Activated T-helper 17 cell treated with anti-CD3 and anti-CD28 coated beads, Interleukin-2, amount 50 U/mL, for 72 hours (primary cell): Measurements from ENCODE around the gene BCAS1. TPM values are rescaled to one million over a fixed set of nuclear protein-coding genes. Genes with fewer than 3 reads are reported as not detected.

Experiments used
- ATAC-seq: fragments of 150-1000 bp; cut with Tn5 transposase; replicated peaks from 2 replicates; pipeline ENCODE4 v1.10.0; 2021; ENCODE audit warnings: mild to moderate bottlenecking, moderate library complexity
- H3K27ac Mint-ChIP-seq: one replicate; pipeline ENCODE4 v1.8.0; 2022; ENCODE audit warnings: mixed read lengths
- H3K27me3 Mint-ChIP-seq: one replicate; pipeline ENCODE4 v1.8.0; 2022; ENCODE audit warnings: mixed read lengths
- H3K36me3 Mint-ChIP-seq: one replicate; pipeline ENCODE4 v1.8.0; 2022; ENCODE audit warnings: low read depth, mild to moderate bottlenecking, mixed read lengths
- H3K4me1 Mint-ChIP-seq: one replicate; pipeline ENCODE4 v1.8.0; 2022; ENCODE audit warnings: mixed read lengths
- H3K4me3 Mint-ChIP-seq: one replicate; pipeline ENCODE4 v1.8.0; 2022; ENCODE audit warnings: mild to moderate bottlenecking, mixed read lengths
- H3K9me3 Mint-ChIP-seq: one replicate; pipeline ENCODE4 v1.8.0; 2022; ENCODE audit warnings: mixed read lengths
- total RNA-seq, 2 donors: library from RNA; stranded (reverse); gene quantifications; one replicate each; pipeline ENCODE4 v1.2.3, GENCODE V29; 2022

Gene BCAS1, protein sequence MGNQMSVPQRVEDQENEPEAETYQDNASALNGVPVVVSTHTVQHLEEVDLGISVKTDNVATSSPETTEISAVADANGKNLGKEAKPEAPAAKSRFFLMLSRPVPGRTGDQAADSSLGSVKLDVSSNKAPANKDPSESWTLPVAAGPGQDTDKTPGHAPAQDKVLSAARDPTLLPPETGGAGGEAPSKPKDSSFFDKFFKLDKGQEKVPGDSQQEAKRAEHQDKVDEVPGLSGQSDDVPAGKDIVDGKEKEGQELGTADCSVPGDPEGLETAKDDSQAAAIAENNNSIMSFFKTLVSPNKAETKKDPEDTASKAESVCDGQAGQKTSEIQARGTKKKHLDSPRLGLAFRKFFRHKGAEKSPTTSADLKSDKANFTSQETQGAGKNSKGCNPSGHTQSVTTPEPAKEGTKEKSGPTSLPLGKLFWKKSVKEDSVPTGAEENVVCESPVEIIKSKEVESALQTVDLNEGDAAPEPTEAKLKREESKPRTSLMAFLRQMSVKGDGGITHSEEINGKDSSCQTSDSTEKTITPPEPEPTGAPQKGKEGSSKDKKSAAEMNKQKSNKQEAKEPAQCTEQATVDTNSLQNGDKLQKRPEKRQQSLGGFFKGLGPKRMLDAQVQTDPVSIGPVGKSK
- total RNA-seq, result under 1 TPM in 1 of 2 donors, not detected in 1; 0.11 TPM

DNA sequence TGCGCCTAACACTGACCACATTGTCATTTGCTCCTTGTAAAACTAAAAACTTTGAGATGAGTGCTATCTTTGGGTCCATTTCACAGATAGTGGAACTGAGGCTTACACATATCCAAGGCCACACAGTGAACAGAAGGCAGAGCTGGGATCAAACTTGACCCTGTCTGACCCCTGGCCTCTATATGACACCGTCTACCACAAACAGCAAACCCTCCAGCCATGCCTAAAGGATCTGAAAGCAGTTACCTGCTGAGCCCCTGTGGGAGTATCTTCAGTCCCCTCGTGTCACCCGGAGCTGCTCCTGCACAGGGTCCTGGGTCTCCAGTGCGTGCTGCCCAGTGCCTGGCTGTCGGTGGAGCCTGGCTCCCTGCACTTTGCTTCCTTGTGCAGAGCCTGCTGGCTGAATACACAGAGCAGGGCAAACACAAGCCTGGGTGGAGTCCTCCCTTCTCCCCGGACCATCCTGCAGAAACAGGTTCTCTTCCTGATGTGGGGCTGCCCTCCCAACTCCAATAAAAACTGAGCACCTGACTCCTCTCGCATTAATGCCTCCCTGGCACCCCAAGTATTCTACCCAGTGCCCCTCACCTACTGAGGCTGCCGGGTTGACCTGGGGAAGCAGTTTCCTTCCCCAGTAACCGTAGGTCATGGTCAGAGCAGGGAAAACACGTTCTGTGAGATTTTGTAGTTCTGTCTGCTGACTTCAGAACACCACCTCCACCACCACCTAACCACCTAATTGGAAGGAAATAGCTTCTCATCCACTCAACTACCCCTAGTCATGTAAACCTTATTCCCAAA is at the start of gene BCAS1:
TSS of gene BCAS1 (minus strand) at position 408 of the 801 bp plus-strand sequence. CDS start 11,876 bp downstream, outside the sequence.
- Mint-ChIP-seq H3K9me3 (no peaks in the 10 kb centered on the region), H3K4me1 (no peaks in the 10 kb centered on the region), H3K27ac (no peak within 1 kb of the TSS), H3K4me3 (no peak within 1 kb of the TSS), H3K27me3 (peaks cover 6% of the 10 kb centered on the region), H3K36me3 (no peaks in the 10 kb centered on the region)
- ATAC-seq, result no peak

- no peak for ATAC-seq
These were observed 49.4 kb upstream of the BCAS1 start for GRCh38 chr20:54119744-54120143.

GRCh38 chr20:54118220-54119001 is 48.0 kb upstream of the BCAS1 start:
- H3K9me3 Mint-ChIP-seq, result no peaks in the 10 kb centered on the region
- peaks cover 6% of the 10 kb centered on the region for H3K27me3 Mint-ChIP-seq
- H3K36me3 Mint-ChIP-seq, result no peaks in the 10 kb centered on the region
- no peak overlapping the region for H3K27ac Mint-ChIP-seq
- no peaks in the 10 kb centered on the region for H3K4me1 Mint-ChIP-seq
- ATAC-seq, result no peak
- no peak overlapping the region for H3K4me3 Mint-ChIP-seq

More at GRCh38 chr20:54119744-54120143, 49.4 kb upstream of the BCAS1 start:
- Mint-ChIP-seq H3K27me3 (no peaks in the 10 kb centered on the region), H3K27ac (no peak overlapping the region), H3K36me3 (no peaks in the 10 kb centered on the region), H3K9me3 (no peaks in the 10 kb centered on the region), H3K4me3 (no peak overlapping the region), H3K4me1 (no peaks in the 10 kb centered on the region)

DNA sequence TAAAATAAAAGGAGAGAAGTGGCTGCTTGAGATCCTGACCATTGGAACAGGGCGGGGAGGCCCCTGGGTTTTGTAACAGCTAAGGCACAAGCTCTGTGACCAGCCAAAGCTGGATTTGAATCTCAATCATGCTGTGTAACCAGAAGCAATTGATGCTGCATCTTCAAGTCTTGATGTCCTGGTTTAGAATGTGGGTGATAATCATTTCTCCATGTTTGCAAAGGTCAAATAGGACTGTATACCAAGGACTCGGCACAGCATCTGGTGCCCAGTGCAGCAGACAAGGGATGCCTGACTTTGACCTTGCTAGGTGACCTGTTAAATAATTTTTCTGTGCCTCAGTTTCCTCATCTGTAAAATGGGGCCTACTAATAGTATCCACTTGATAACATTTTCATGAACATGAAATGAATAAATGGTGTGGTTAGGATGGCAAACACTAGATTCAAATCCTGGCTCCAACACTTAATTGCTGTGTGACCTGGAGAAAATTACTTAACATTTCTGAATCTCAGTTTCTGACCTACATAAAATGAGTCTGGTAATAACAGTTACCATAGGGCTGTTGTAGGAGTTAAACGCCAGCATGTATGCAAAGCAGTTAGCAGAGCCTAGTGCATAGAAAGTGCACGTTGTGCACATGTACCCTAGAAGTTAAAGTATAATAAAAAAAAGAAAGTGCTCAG is 46.3 kb upstream of the BCAS1 start:
- H3K4me3 Mint-ChIP-seq, result no peak overlapping the region
- H3K36me3 Mint-ChIP-seq, result no peaks in the 10 kb centered on the region
- no peak for ATAC-seq
- H3K4me1 Mint-ChIP-seq, result no peaks in the 10 kb centered on the region
- peaks cover 9% of the 10 kb centered on the region for H3K27me3 Mint-ChIP-seq
- no peak overlapping the region for H3K27ac Mint-ChIP-seq
- no peaks in the 10 kb centered on the region for H3K9me3 Mint-ChIP-seq

- H3K27ac Mint-ChIP-seq, result no peak overlapping the region
These were observed 44.9 kb upstream of the BCAS1 start for GRCh38 chr20:54115172-54115854.

GRCh38 chr20:54114109-54114508 is 43.7 kb upstream of the BCAS1 start:
- no peak for ATAC-seq
- H3K4me3 Mint-ChIP-seq, result no peak overlapping the region
- H3K27ac Mint-ChIP-seq, result no peak overlapping the region
- no peaks in the 10 kb centered on the region for H3K9me3 Mint-ChIP-seq
- H3K4me1 Mint-ChIP-seq, result no peaks in the 10 kb centered on the region
- H3K36me3 Mint-ChIP-seq, result no peaks in the 10 kb centered on the region
- H3K27me3 Mint-ChIP-seq, result peaks cover 19% of the 10 kb centered on the region

More at GRCh38 chr20:54115172-54115854, 44.9 kb upstream of the BCAS1 start:
- no peak for ATAC-seq
- Mint-ChIP-seq H3K9me3 (no peaks in the 10 kb centered on the region), H3K27me3 (peaks cover 15% of the 10 kb centered on the region), H3K36me3 (no peaks in the 10 kb centered on the region), H3K4me3 (no peak overlapping the region), H3K4me1 (no peaks in the 10 kb centered on the region)

DNA sequence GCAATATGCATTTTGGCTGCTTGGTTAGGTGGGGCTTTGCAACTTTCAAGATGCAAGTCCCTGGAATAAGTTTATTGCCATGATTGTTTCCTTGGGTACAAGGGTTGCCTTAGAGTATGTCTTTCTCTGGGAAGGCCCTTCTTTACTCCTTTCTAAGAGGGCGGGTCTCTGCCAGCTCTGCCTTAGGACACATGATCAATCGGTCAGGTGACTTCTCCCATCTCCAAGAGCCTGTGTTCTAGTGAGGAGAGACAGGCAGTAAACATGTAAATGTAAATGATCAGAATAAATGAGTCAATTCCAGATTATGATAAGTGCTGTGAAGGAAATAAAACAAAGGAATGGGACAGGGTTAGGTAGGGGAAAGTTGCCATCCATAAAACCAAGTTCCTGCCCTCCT is 43.2 kb upstream of the BCAS1 start:
- H3K4me3 Mint-ChIP-seq, result no peak overlapping the region
- ATAC-seq, result no peak
- no peaks in the 10 kb centered on the region for H3K36me3 Mint-ChIP-seq
- H3K27ac Mint-ChIP-seq, result no peak overlapping the region
- H3K9me3 Mint-ChIP-seq, result no peaks in the 10 kb centered on the region
- H3K27me3 Mint-ChIP-seq, result peaks cover 19% of the 10 kb centered on the region
- H3K4me1 Mint-ChIP-seq, result no peaks in the 10 kb centered on the region

DNA sequence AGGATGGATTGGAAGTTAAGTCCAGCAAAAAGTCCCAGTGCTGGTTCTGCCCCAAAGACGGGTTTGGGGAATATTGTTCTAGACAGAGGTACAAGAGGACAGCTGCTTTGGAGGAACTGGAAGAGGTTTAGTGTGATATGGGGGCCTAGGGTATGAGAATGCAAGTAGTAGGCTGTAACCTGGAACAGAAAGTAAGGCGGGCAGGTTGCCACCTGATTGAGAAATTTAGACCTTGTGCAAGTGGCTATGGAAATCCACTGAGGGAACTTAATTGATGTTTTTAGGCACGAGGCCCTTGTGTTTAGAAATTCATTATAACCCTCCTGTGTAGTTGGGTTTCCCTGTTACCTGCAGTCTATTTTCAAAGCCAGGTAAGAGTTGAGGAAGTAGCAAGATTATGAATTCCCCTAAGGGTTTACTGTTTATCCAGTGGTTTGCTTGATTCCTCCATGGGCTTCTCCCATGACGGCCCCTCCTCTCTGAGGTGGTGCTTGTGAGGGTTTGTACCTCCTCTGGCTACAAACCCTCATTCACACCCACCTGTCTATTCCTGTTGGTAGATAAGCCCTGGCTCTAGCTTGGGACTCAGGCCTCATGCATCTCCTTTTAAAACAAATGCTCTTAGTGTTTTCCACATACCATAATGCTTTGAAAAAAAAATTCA is 42.0 kb upstream of the BCAS1 start:
- Mint-ChIP-seq H3K27ac (no peak overlapping the region), H3K27me3 (peaks cover 19% of the 10 kb centered on the region), H3K9me3 (no peaks in the 10 kb centered on the region), H3K4me1 (no peaks in the 10 kb centered on the region), H3K36me3 (no peaks in the 10 kb centered on the region), H3K4me3 (no peak overlapping the region)
- no peak for ATAC-seq

GRCh38 chr20:54111460-54111859 is 41.1 kb upstream of the BCAS1 start:
- H3K9me3 Mint-ChIP-seq, result no peaks in the 10 kb centered on the region
- H3K27me3 Mint-ChIP-seq, result peaks cover 19% of the 10 kb centered on the region
- H3K4me1 Mint-ChIP-seq, result no peaks in the 10 kb centered on the region
- H3K36me3 Mint-ChIP-seq, result no peaks in the 10 kb centered on the region
- H3K4me3 Mint-ChIP-seq, result no peak overlapping the region
- ATAC-seq, result no peak
- no peak overlapping the region for H3K27ac Mint-ChIP-seq

DNA sequence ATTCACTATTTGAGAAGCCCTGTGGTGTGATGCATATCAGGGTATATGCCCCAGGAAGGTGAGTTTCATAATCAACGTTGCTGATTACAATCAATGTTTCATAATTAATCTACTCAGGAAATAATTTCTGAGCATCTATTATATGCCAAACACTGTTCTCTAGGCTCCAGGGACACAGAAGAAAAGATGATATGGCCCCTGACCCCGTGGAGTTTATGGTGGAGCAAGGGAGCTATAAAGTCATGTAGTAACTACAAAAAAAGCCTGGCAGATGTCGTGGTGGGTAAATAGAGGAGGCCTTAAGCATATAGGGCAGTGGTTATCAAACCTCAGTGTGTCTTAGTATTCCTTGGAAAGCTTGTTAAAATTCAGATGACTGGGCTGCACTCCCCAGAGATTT is 40.1 kb upstream of the BCAS1 start:
- Mint-ChIP-seq H3K4me1 (no peaks in the 10 kb centered on the region), H3K27ac (no peak overlapping the region), H3K27me3 (peaks cover 22% of the 10 kb centered on the region), H3K36me3 (no peaks in the 10 kb centered on the region), H3K9me3 (no peaks in the 10 kb centered on the region), H3K4me3 (no peak overlapping the region)
- no peak for ATAC-seq

GRCh38 chr20:54110041-54110440 is 39.6 kb upstream of the BCAS1 start:
- no peaks in the 10 kb centered on the region for H3K36me3 Mint-ChIP-seq
- peaks cover 24% of the 10 kb centered on the region for H3K27me3 Mint-ChIP-seq
- no peaks in the 10 kb centered on the region for H3K4me1 Mint-ChIP-seq
- H3K4me3 Mint-ChIP-seq, result no peak overlapping the region
- no peak overlapping the region for H3K27ac Mint-ChIP-seq
- H3K9me3 Mint-ChIP-seq, result no peaks in the 10 kb centered on the region
- ATAC-seq, result no peak

DNA sequence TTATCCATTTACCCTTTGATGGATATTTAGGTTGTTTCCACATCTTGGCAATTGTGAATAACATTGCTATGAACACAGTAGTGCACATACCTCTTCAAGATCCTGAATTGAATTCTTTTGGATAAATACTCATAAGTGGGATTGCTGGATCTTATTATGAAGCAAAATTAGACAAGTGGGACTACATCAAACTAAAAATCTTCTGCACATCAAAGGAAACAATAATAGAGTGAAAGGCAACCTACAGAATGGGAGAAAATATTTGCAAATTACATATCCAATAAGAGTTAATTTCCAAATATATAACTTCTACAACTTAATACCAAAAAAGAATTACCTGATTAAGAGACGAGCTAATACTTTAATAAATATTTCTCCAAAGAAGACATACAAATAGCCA is 38.4 kb upstream of the BCAS1 start:
- ATAC-seq, result no peak
- no peaks in the 10 kb centered on the region for H3K36me3 Mint-ChIP-seq

GRCh38 chr20:54108326-54108642 is 37.9 kb upstream of the BCAS1 start:
- Mint-ChIP-seq H3K27me3 (peaks cover 20% of the 10 kb centered on the region), H3K36me3 (no peaks in the 10 kb centered on the region), H3K4me1 (no peaks in the 10 kb centered on the region), H3K27ac (no peak overlapping the region), H3K9me3 (no peaks in the 10 kb centered on the region), H3K4me3 (no peak overlapping the region)
- no peak for ATAC-seq

More for the DNA sequence above, 38.4 kb upstream of the BCAS1 start:
- peaks cover 23% of the 10 kb centered on the region for H3K27me3 Mint-ChIP-seq
- H3K27ac Mint-ChIP-seq, result no peak overlapping the region
- no peaks in the 10 kb centered on the region for H3K9me3 Mint-ChIP-seq
- H3K4me1 Mint-ChIP-seq, result no peaks in the 10 kb centered on the region
- no peak overlapping the region for H3K4me3 Mint-ChIP-seq
